ENCODE measurements around the gene SCN10A. TPM values are rescaled to one million over a fixed set of nuclear protein-coding genes. Genes with fewer than 3 reads are reported as not detected.

Gene SCN10A
- total RNA-seq, 1 experiment from 2014 or later: not detected

- no peaks in the 10 kb centered on the region for H3K36me3 ChIP-seq (ENCODE audit: control insufficient read depth, insufficient read depth, low read length)
- H3K4me1 ChIP-seq: no peaks in the 10 kb centered on the region
- no peak for DNase-seq
- ChIA-PET CTCF (no interaction called here), POLR2A (no interaction called here)
- no peaks in the 10 kb centered on the region; the same call in 1 of the 2 replicates for H3K9me3 ChIP-seq
- no peak overlapping the region for H3K27ac Mint-ChIP-seq (ENCODE audit: unreplicated experiment)
- H3K4me1 Mint-ChIP-seq (ENCODE audit: low read depth, unreplicated experiment): no peaks in the 10 kb centered on the region
- peaks cover 8% of the 10 kb centered on the region for H3K9me3 Mint-ChIP-seq (ENCODE audit: unreplicated experiment)
- TF ChIP-seq CTCF (IDR thresholded peaks at IDR 0.05; ENCODE audit: insufficient read depth in 1 of 2, low read depth in 1 of 2, low read length in 1 of 2, severe bottlenecking in 1 of 2, unreplicated experiment in 1 of 2): no peak
- intact Hi-C loops (cut with micrococcal nuclease; ENCODE audit: unreplicated experiment): no loop called here
- H3K27me3 Mint-ChIP-seq (ENCODE audit: insufficient read depth, unreplicated experiment): peaks cover 10% of the 10 kb centered on the region
- no peaks in the 10 kb centered on the region for H3K36me3 Mint-ChIP-seq (ENCODE audit: insufficient read depth, unreplicated experiment)
- no TSS peak for BruUV-seq (replicated peaks)
- no peak overlapping the region for H3K4me3 ChIP-seq (ENCODE audit: low read depth, low read length)
- no peak overlapping the region for H3K4me3 Mint-ChIP-seq (ENCODE audit: unreplicated experiment)
- H3K27me3 ChIP-seq (replicated peaks; ENCODE audit: control insufficient read depth, insufficient read depth, low read length): no peaks in the 10 kb centered on the region
These were observed 42.5 kb downstream of the SCN10A start for GRCh38 chr3:38773528-38773927.

- no peaks in the 10 kb centered on the region for H3K4me1 Mint-ChIP-seq (ENCODE audit: low read depth, unreplicated experiment)
- TF ChIP-seq CTCF (IDR thresholded peaks at IDR 0.05; ENCODE audit: insufficient read depth in 1 of 2, low read depth in 1 of 2, low read length in 1 of 2, severe bottlenecking in 1 of 2, unreplicated experiment in 1 of 2): no peak
- H3K27ac Mint-ChIP-seq (ENCODE audit: unreplicated experiment): no peak overlapping the region
- intact Hi-C loops (cut with micrococcal nuclease; ENCODE audit: unreplicated experiment): no loop called here
- no peaks in the 10 kb centered on the region for H3K27me3 ChIP-seq (replicated peaks; ENCODE audit: control insufficient read depth, insufficient read depth, low read length)
- DNase-seq: no peak
- H3K27me3 Mint-ChIP-seq (ENCODE audit: insufficient read depth, unreplicated experiment): peaks cover 3% of the 10 kb centered on the region
- H3K4me1 ChIP-seq: no peaks in the 10 kb centered on the region
- no peak overlapping the region for H3K4me3 ChIP-seq (ENCODE audit: low read depth, low read length)
- BruUV-seq (replicated peaks): no TSS peak
- H3K9me3 ChIP-seq: no peaks in the 10 kb centered on the region; the same call in 1 of the 2 replicates
- H3K36me3 Mint-ChIP-seq (ENCODE audit: insufficient read depth, unreplicated experiment): no peaks in the 10 kb centered on the region
- H3K9me3 Mint-ChIP-seq (ENCODE audit: unreplicated experiment): peaks cover 17% of the 10 kb centered on the region
- CTCF ChIA-PET: no interaction called here
- no peak overlapping the region for H3K4me3 Mint-ChIP-seq (ENCODE audit: unreplicated experiment)
- H3K36me3 ChIP-seq (ENCODE audit: control insufficient read depth, insufficient read depth, low read length): no peaks in the 10 kb centered on the region
- POLR2A ChIA-PET: no interaction called here
These were observed 52.4 kb downstream of the SCN10A start for GRCh38 chr3:38763569-38763968.

- BruUV-seq (replicated peaks): no TSS peak
- ChIA-PET POLR2A (no interaction called here), CTCF (no interaction called here)
- no peaks in the 10 kb centered on the region for H3K36me3 ChIP-seq (ENCODE audit: control insufficient read depth, insufficient read depth, low read length)
- no peaks in the 10 kb centered on the region for H3K36me3 Mint-ChIP-seq (ENCODE audit: insufficient read depth, unreplicated experiment)
- H3K27me3 Mint-ChIP-seq (ENCODE audit: insufficient read depth, unreplicated experiment): peaks cover 4% of the 10 kb centered on the region
- TF ChIP-seq CTCF (IDR thresholded peaks at IDR 0.05; ENCODE audit: insufficient read depth in 1 of 2, low read depth in 1 of 2, low read length in 1 of 2, severe bottlenecking in 1 of 2, unreplicated experiment in 1 of 2): no peak
- no peaks in the 10 kb centered on the region for H3K27me3 ChIP-seq (replicated peaks; ENCODE audit: control insufficient read depth, insufficient read depth, low read length)
- no peak for DNase-seq
- H3K4me3 ChIP-seq (ENCODE audit: low read depth, low read length): no peak overlapping the region
- no peaks in the 10 kb centered on the region for H3K9me3 ChIP-seq
- H3K4me1 ChIP-seq: no peaks in the 10 kb centered on the region
- H3K4me3 Mint-ChIP-seq (ENCODE audit: unreplicated experiment): no peak overlapping the region
- intact Hi-C loops (cut with micrococcal nuclease; ENCODE audit: unreplicated experiment): loop anchor here (10.0 kb wide), 1 partner anchor 86 kb away; no protein-coding TSS in a partner anchor
- H3K27ac Mint-ChIP-seq (ENCODE audit: unreplicated experiment): no peak overlapping the region
- no peaks in the 10 kb centered on the region for H3K9me3 Mint-ChIP-seq (ENCODE audit: unreplicated experiment)
- no peaks in the 10 kb centered on the region for H3K4me1 Mint-ChIP-seq (ENCODE audit: low read depth, unreplicated experiment)
These were observed 57.5 kb downstream of the SCN10A start for GRCh38 chr3:38758557-38758956.

All from Caco-2 (cell line).